IMR-90 (cell line): ENCODE results near the gene PDGFC.

Source experiments
- CTCF ChIP-seq: conservative IDR thresholded peaks from 2 replicates; pipeline ENCODE4 v1.5.1; 2012; ENCODE audit warnings: mild to moderate bottlenecking, low read depth, low read length, improper control_type of control experiment
- RCOR1 ChIP-seq: IDR thresholded peaks from 2 replicates; pipeline ENCODE4 v1.6.1; 2012; ENCODE audit warnings: mild to moderate bottlenecking, low read length, improper control_type of control experiment; ENCODE audit not compliant: insufficient replicate concordance
- SMC3 ChIP-seq: fragments of 150-350 bp; IDR thresholded peaks from 2 replicates; pipeline ENCODE4 v1.6.1; 2016; ENCODE audit warnings: low read depth, mild to moderate bottlenecking, antibody characterized with exemption, low read length, moderate library complexity
- USF2 ChIP-seq: fragments of 150-350 bp; IDR thresholded peaks from 2 replicates; pipeline ENCODE4 v1.6.1; 2017; ENCODE audit warnings: mild to moderate bottlenecking, antibody characterized with exemption, low read length, low read depth

DNA sequence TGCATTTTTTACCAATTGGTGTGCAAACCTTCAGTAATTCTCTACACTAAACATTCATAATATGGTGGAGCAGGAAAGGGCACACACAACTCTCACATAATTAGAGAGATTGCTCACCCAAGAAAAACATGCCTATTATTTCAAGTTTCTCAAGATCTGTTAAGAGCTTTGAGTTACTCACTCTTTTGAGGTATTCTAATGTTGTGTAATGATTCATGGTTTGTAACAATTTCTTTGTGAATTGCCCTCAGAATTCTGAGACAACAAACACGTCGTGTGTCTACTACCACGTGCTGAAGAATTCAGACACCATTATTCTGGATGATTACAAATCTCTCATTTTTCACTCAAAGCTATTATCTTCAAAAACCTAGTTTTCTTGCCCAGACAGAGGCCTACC, 82.8 kb downstream of the PDGFC start:
- TF ChIP-seq RCOR1 (peak; percentile 32), SMC3 (no peak), CTCF (no peak), USF2 (0 out of 2 replicates have a peak, but pooled peaks have one; percentile 25)
